Omental fat pad (tissue), 4 donors: ENCODE measurements around the gene MPST. TPM values are rescaled to one million over a fixed set of nuclear protein-coding genes. Genes with fewer than 3 reads are reported as not detected.

Source experiments
- ATAC-seq: fragments of 150-250 bp; one replicate; pipeline ENCODE4 v1.9.1; 2016; ENCODE audit warnings: mild to moderate bottlenecking, moderate library complexity; ENCODE audit not compliant: low FRiP score
- DNase-seq: peaks from one replicate; pipeline ENCODE4 v3.0.0-alpha.2; 2019; ENCODE audit warnings: low spot score
- CTCF ChIP-seq, 3 donors: fragments of 450-650 bp; IDR thresholded peaks; one replicate each; pipeline ENCODE4 v1.5.1; 2016 to 2017; ENCODE audit warnings: antibody characterized with exemption in 3 of 3, mild to moderate bottlenecking in 3 of 3, moderate library complexity in 2 of 3
- total RNA-seq, 4 donors: library from RNA; depleted of rRNA; stranded (reverse); fragments of >200 nt; gene quantifications; one replicate each; pipeline ENCODE4 v1.1.0, GENCODE V29; 2016

MPST gene
- total RNA-seq, 4 donors from 2014 or later: 73.9 to 193 (median 145) TPM

DNA sequence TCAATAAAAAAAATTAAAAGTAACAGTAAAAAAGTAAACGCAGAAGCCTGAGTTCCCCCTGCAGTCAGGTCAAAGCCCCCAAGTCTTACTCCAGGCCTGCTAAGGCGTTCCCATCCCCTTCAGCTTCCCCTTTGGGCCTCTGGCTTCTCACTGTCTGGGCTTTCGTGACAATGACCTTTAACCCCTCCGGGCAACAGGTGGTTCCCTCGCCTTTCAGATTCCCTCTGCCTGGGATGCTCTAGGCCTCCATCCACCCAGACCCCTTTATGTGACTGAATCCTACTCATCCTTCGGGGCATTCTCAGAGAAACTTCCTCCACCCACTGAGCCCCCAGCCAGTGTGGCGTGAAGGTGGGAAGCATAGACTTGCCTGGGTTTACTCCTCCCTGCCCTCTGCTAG is 8.0 kb downstream of the MPST start:
- DNase-seq (no peak), ATAC-seq (no peak)

DNA sequence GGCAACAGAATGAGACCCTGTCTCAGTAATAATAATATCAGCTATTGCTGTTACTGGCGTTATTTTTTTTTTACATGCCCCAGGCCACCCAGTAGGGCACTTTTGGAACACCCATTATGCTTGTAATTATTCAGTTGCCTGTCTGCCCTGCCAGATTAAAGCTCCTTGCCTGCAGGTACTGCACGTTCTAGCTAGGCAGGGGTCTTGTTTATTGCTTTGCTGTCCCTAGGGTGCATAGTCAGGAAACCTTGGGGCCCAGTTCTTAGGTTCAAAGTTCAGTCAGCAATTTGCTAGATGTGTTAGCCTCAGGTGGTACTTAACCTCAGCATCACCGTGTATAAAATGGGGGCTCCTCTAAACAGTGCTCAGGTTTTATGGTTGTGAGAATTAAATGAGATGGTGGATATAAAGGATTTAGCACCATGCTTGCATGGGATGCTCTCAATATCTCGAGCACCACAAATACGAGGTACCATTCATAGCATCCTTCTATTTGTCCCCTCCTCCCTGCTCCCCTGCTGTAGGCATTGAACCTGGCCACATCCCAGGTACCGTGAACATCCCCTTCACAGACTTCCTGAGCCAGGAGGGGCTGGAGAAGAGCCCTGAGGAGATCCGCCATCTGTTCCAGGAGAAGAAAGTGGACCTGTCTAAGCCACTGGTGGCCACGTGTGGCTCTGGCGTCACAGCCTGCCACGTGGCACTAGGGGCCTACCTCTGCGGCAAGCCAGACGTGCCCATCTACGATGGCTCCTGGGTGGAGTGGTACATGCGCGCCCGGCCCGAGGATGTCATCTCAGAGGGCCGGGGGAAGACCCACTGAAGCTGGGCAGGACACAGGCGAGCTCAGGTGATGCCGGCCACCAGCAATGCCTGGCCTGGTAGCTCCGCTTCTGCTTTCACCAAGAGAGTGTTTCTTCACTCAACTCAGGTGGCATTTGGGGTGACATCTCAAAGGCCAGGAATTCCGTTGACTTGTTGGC is 9.4 kb downstream of the MPST start:
- no peak for ATAC-seq
- no peak for DNase-seq
- TF ChIP-seq CTCF (IDR thresholded peaks at IDR 0.05): no peak

More for the DNA sequence above, 8.0 kb downstream of the MPST start:
- TF ChIP-seq CTCF (IDR thresholded peaks at IDR 0.05): no peak

GRCh38 chr22:37030560-37031281 is 11.2 kb downstream of the MPST start:
- no peak for TF ChIP-seq CTCF (IDR thresholded peaks at IDR 0.05)
- DNase-seq: no peak
- no peak for ATAC-seq

DNA sequence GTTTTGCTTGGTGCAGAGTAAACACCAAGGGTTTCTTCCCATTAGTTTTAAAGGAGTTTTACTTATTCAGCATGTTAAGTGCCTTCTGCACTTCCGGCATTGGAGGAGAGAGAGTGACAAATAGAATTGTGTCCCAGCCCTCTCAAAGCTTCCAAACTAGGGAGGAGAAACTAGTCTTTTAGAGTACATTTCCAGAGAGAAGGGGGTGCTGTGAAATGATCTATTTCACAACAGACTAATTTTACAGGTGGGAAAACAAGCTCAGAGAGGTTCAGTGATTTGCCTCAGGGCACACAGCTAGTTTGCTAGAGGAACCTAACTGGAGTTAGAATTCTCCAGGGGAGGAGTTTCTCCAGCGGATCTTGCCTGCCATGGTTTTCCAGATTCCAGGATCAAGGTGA is 12.6 kb downstream of the MPST start:
- DNase-seq (no peak), ATAC-seq (no peak)
- TF ChIP-seq CTCF (IDR thresholded peaks at IDR 0.05): no peak

DNA sequence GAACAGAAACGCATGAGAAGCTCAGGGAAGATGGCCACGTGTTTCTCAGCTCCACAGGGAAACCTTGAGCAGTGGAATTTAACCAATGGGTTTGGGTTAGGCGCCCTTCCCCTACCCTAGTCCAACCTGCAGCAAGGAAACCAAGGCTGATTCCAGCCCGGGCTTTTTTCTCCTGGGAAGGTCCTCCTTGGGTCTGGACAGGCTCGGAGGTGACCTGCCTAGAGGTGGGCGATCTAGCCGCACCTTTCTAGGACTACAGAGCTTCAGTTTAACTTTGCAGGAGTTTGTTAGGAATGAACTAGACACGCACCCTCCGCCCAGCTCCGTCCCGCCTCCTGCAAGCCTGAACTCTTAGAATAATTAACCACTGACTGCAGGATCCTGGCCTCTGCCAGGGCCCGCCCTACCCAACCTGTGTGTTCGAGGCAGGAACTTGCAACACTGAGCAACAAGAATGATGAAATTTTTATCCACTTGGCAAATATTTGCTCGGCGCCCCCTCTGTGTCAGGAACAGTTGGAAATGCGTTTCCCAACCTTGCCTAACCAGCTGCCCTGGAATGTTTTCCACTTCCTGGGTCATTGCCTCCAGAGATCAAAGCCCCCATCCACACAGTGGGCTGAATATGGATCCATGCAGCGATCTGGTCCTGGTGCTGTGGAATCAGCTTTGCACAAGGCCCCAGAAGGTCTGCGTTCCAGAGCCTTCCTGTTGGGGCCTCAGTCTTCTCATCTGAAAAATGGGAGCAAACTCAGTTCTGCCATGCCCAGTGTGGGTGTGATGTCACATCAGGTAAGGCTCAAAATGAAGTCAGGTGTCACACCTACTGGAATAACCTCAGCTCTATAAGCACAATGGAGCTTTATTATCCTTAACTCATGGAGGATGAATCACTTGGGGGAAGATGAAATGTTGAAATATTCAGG is 13.3 kb downstream of the MPST start:
- DNase-seq: no peak
- no peak for TF ChIP-seq CTCF (IDR thresholded peaks at IDR 0.05)
- peak; percentile 92 for ATAC-seq

- no peak for DNase-seq
- ATAC-seq: no peak
- no peak for TF ChIP-seq CTCF (IDR thresholded peaks at IDR 0.05)
Measured at GRCh38 chr22:37033605-37034430, 14.3 kb downstream of the MPST start.
